HG03354 (cell line): ENCODE data around the gene SDK1.

Experiments used
- ATAC-seq: cut with Tn5 transposase; IDR thresholded peaks from one replicate; pipeline ENCODE4 v1.9.1; 2021; ENCODE audit warnings: mild to moderate bottlenecking; ENCODE audit not compliant: unreplicated experiment, poor library complexity, severe bottlenecking

Gene SDK1

GRCh38 chr7:3825491-3825890 lies 524.4 kb downstream of the SDK1 start:
- ATAC-seq, result no peak

GRCh38 chr7:3832199-3832598 lies 531.1 kb downstream of the SDK1 start:
- no peak for ATAC-seq

- no peak for ATAC-seq
These were observed 534.1 kb downstream of the SDK1 start for GRCh38 chr7:3835109-3835508.

- ATAC-seq, result no peak
These were observed 535.8 kb downstream of the SDK1 start for GRCh38 chr7:3836855-3837254.

GRCh38 chr7:3844540-3845151 lies 543.6 kb downstream of the SDK1 start:
- ATAC-seq, result no peak

- no peak for ATAC-seq
These were observed 545.7 kb downstream of the SDK1 start for GRCh38 chr7:3846738-3847137.

- ATAC-seq, result no peak
These were observed 546.3 kb downstream of the SDK1 start for GRCh38 chr7:3847336-3847735.

GRCh38 chr7:3859431-3859830 lies 558.4 kb downstream of the SDK1 start:
- no peak for ATAC-seq

- no peak for ATAC-seq
These were observed 559.9 kb downstream of the SDK1 start for GRCh38 chr7:3860932-3861331.

GRCh38 chr7:3861386-3861785 lies 560.3 kb downstream of the SDK1 start:
- no peak for ATAC-seq

- no peak for ATAC-seq
These were observed 560.9 kb downstream of the SDK1 start for GRCh38 chr7:3861941-3862340.

GRCh38 chr7:3862774-3863173 lies 561.7 kb downstream of the SDK1 start:
- ATAC-seq, result no peak

GRCh38 chr7:3866277-3866676 lies 565.2 kb downstream of the SDK1 start:
- ATAC-seq, result no peak

- ATAC-seq, result no peak
These were observed 566.8 kb downstream of the SDK1 start for GRCh38 chr7:3867863-3868262.

- ATAC-seq, result no peak
These were observed 578.5 kb downstream of the SDK1 start for GRCh38 chr7:3879355-3880075.

GRCh38 chr7:3880228-3880987 lies 579.4 kb downstream of the SDK1 start:
- no peak for ATAC-seq

GRCh38 chr7:3882782-3883181 lies 581.7 kb downstream of the SDK1 start:
- ATAC-seq, result no peak

GRCh38 chr7:3884543-3884942 lies 583.5 kb downstream of the SDK1 start:
- ATAC-seq, result no peak

- no peak for ATAC-seq
These were observed 586.1 kb downstream of the SDK1 start for GRCh38 chr7:3887096-3887690.

- no peak for ATAC-seq
These were observed 587.0 kb downstream of the SDK1 start for GRCh38 chr7:3888096-3888495.

- ATAC-seq, result no peak
These were observed 591.1 kb downstream of the SDK1 start for GRCh38 chr7:3892157-3892556.
